Measurements from ENCODE around the gene KCNQ1. TPM values are rescaled to one million over a fixed set of nuclear protein-coding genes. Genes with fewer than 3 reads are reported as not detected.

The KCNQ1 gene
- total and polyA plus RNA-seq, 2 of the 13 experiments (the other 11 are each of a cell fraction or from before 2014, with no cell fraction given): 0.02 to 0.08 TPM

GRCh38 chr11:2737866-2738265, 293.1 kb downstream of the KCNQ1 start:
- TF ChIP-seq ZFX (CRISPR knock-in tag; IDR thresholded peaks at IDR 0.05; ENCODE audit: low read depth) (peak; percentile 37; the same call in 1 of the 2 replicates), ZNF589 (CRISPR knock-in tag; conservative IDR thresholded peaks at IDR 0.05) (no peak)
- TF ChIP-seq, protein P1, sequence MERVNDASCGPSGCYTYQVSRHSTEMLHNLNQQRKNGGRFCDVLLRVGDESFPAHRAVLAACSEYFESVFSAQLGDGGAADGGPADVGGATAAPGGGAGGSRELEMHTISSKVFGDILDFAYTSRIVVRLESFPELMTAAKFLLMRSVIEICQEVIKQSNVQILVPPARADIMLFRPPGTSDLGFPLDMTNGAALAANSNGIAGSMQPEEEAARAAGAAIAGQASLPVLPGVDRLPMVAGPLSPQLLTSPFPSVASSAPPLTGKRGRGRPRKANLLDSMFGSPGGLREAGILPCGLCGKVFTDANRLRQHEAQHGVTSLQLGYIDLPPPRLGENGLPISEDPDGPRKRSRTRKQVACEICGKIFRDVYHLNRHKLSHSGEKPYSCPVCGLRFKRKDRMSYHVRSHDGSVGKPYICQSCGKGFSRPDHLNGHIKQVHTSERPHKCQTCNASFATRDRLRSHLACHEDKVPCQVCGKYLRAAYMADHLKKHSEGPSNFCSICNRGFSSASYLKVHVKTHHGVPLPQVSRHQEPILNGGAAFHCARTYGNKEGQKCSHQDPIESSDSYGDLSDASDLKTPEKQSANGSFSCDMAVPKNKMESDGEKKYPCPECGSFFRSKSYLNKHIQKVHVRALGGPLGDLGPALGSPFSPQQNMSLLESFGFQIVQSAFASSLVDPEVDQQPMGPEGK (CRISPR knock-in tag; IDR thresholded peaks at IDR 0.05): peak; percentile 26; the same call in 1 of the 2 replicates
- Histone ChIP-seq H3K9me3 (ENCODE audit: low read length) (no peaks in the 10 kb centered on the region), H4K20me1 (ENCODE audit: insufficient read depth, low read length) (no peaks in the 10 kb centered on the region), H3K27me3 (ENCODE audit: control insufficient read depth in 1 of 2, insufficient read depth in 2 of 2, low read length in 2 of 2) (peaks cover 7 to 13% of the 10 kb centered on the region in 2 experiments; a peak in 4 of 5 replicates), H3K4me3 (replicated peaks in 1 of 3; ENCODE audit: insufficient read depth in 1 of 3, low read depth in 2 of 3, low read length in 3 of 3) (no peak overlapping the region), H3K4me1 (ENCODE audit: insufficient read depth, low read length) (peaks cover 81% of the 10 kb centered on the region), H3K27ac (ENCODE audit: extremely low read length, insufficient read depth, low read length) (no peak overlapping the region), H3K36me3 (replicated peaks in 1 of 2; ENCODE audit: control insufficient read depth in 1 of 2, insufficient read depth in 2 of 2, low read length in 2 of 2) (no peaks in the 10 kb centered on the region), H3K4me2 (ENCODE audit: low read depth, low read length) (no peak overlapping the region), H2AFZ (ENCODE audit: low read length) (no peak overlapping the region), H3K9ac (ENCODE audit: insufficient read depth, low read depth, low read length) (no peak overlapping the region), H3K79me2 (ENCODE audit: insufficient read depth, low read length) (no peaks in the 10 kb centered on the region)
- no peak for DNase-seq (ENCODE audit: low spot score)
- no peak for FAIRE-seq
- in situ Hi-C loops (cut with HindIII; ENCODE audit: extremely low pct_ligation_motif_present, low pct_unique_long_range_greater_than_20kb): loop anchor here (25.0 kb wide), 1 partner anchor 526 kb away; no protein-coding TSS in a partner anchor
- BruUV-seq (replicated peaks): no TSS peak
- POLR2A ChIA-PET: no interaction called here
- WGBS (ENCODE audit: low lambda C conversion rate): 53% methylated on average over 5 of the region's 5 CpGs
- intact Hi-C loops (cut with micrococcal nuclease; ENCODE audit: unreplicated experiment): no loop called here
- CTCF ChIA-PET (ENCODE audit: low intra/inter-chr PET ratio, low total read pairs): no interaction called here
- ATAC-seq: no peak

DNA sequence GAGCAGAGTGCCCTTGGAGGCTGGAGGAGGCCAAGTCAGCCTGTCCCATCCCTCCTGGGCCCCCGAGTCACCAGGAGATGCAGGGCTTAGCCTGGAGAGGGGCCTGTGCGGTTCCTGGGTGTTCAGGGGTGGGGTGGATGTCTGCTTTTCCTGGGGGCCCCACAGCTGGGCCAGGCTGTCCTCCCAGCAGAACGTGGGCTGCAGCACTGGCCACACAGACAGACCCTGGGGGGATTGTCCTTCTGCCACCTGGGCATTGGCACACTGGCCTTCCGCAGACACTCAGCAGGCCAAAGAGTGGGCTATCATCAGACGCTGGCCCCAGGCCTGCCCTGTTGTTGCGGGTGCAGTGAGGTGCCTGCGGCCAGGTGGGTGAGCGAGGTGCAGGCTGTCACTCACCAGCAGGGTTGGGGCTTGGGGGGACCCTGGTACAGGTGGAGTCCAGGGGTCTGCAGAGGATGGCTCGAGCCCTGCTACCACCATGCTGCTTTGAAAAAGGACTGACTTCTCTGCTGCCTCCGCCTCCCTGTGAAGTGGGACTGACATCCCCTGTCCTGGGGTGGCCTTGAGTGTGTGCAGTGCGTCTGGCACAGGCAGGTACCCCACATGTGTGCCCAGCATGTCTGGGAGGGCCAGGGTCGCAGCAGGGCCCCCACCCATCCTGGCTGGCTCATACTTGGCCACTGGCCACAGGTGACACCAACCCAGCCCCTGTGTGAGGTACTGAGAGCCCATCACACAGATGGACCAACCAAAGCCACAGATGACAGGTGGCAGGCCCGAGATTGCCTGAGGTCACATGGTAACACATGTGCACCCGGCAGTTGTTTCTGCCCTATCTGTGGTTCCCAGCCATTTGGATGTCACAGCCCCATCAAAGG, 294.0 kb downstream of the KCNQ1 start:
- H3K4me2 ChIP-seq (ENCODE audit: low read depth, low read length): no peak overlapping the region
- peaks cover 10 to 22% of the 10 kb centered on the region in 2 experiments; a peak in 4 of 5 replicates for H3K27me3 ChIP-seq (ENCODE audit: control insufficient read depth in 1 of 2, insufficient read depth in 2 of 2, low read length in 2 of 2)
- no peaks in the 10 kb centered on the region for H3K79me2 ChIP-seq (ENCODE audit: insufficient read depth, low read length)
- BruUV-seq (replicated peaks): no TSS peak
- H3K4me1 ChIP-seq (ENCODE audit: insufficient read depth, low read length): peaks cover 80% of the 10 kb centered on the region
- H3K36me3 ChIP-seq (replicated peaks in 1 of 2; ENCODE audit: control insufficient read depth in 1 of 2, insufficient read depth in 2 of 2, low read length in 2 of 2): no peaks in the 10 kb centered on the region
- no peak overlapping the region for H3K4me3 ChIP-seq (replicated peaks in 1 of 3; ENCODE audit: insufficient read depth in 1 of 3, low read depth in 2 of 3, low read length in 3 of 3)
- H3K27ac ChIP-seq (ENCODE audit: extremely low read length, insufficient read depth, low read length): no peak overlapping the region
- CTCF ChIA-PET (ENCODE audit: low intra/inter-chr PET ratio, low total read pairs): no interaction called here
- no peak overlapping the region for H2AFZ ChIP-seq (ENCODE audit: low read length)
- intact Hi-C loops (cut with micrococcal nuclease; ENCODE audit: unreplicated experiment) (no loop called here), in situ Hi-C loops (cut with HindIII; ENCODE audit: extremely low pct_ligation_motif_present, low pct_unique_long_range_greater_than_20kb) (loop anchor here (25.0 kb wide), 1 partner anchor 526 kb away; no protein-coding TSS in a partner anchor)
- FAIRE-seq: no peak
- DNase-seq (ENCODE audit: low spot score): no peak
- POLR2A ChIA-PET: interaction anchor here (1.0 kb wide), 1 partner anchor 39 kb away, joined by 3 read pairs; the partner anchor contains the start of gene KCNQ1OT1
- ATAC-seq: no peak
- H3K9me3 ChIP-seq (ENCODE audit: low read length): no peaks in the 10 kb centered on the region
- 80% methylated on average over 2 of the region's 14 CpGs for WGBS (ENCODE audit: low lambda C conversion rate)
- H4K20me1 ChIP-seq (ENCODE audit: insufficient read depth, low read length): no peaks in the 10 kb centered on the region
- no peak overlapping the region for H3K9ac ChIP-seq (ENCODE audit: insufficient read depth, low read depth, low read length)
- TF ChIP-seq PRDM4 (CRISPR knock-in tag; IDR thresholded peaks at IDR 0.05; ENCODE audit: borderline replicate concordance) (no peak), HNRNPLL (IDR thresholded peaks at IDR 0.05; ENCODE audit: low read depth, low read length, poor library complexity, severe bottlenecking) (no peak), ZNF383 (CRISPR knock-in tag; IDR thresholded peaks at IDR 0.05; ENCODE audit: borderline replicate concordance) (no peak), MNT (IDR thresholded peaks at IDR 0.05) (peak; percentile 31; the same call in 1 of the 2 replicates), FOSL1 (CRISPR knock-in tag; IDR thresholded peaks at IDR 0.05; ENCODE audit: borderline replicate concordance) (no peak), ZNF776 (CRISPR knock-in tag; IDR thresholded peaks at IDR 0.05) (0 out of 2 replicates have a peak, but pooled peaks have one; percentile 21), DNMT3B (CRISPR knock-in tag; conservative IDR thresholded peaks at IDR 0.05) (no peak)

Data from HepG2 (cell line).